Lower leg skin (tissue), 4 donors: ENCODE results near the gene MCAT. TPM values are rescaled to one million over a fixed set of nuclear protein-coding genes. Genes with fewer than 3 reads are reported as not detected.

ENCODE experiments used
- DNase-seq, 2 donors: peaks; one replicate each; pipeline ENCODE4 v3.0.0-alpha.2; 2019; ENCODE audit warnings: low spot score in 2 of 2
- H3K4me3 ChIP-seq: fragments of 200-600 bp; sonication (generic); 2 replicates; pipeline ENCODE4 v1.5.1; 2017; ENCODE audit warnings: mild to moderate bottlenecking, low read depth; ENCODE audit not compliant: poor library complexity, severe bottlenecking
- POLR2A ChIP-seq, 2 donors: fragments of 450-650 bp; IDR thresholded peaks; one replicate each; pipeline ENCODE4 v1.6.1; 2016 to 2017; ENCODE audit warnings: antibody characterized with exemption in 2 of 2, mild to moderate bottlenecking in 1 of 2, moderate library complexity in 1 of 2
- WGBS, 2 donors: methylation state at CpG; one replicate each; pipeline ENCODE4 v1.1.5; 2018; 5-methylcytosine and 5-hydroxymethylcytosine counted together
- intact Hi-C: fragments of 100-400 bp; cut with DNase I; formaldehyde crosslinking; loops from one replicate; pipeline ENCODE4 v1.15.0; 2023; ENCODE audit warnings: low total_unique reads
- total RNA-seq, 4 donors: library from RNA; depleted of rRNA; stranded (reverse); fragments of >200 nt; gene quantifications; one replicate each; pipeline ENCODE4 v1.1.0, GENCODE V29; 2016
- TF ChIP-seq, protein P1 (sequence below), 3 donors: fragments of 450-650 bp; IDR thresholded peaks; one replicate each; pipeline ENCODE4 v1.5.1; 2016; ENCODE audit warnings: antibody characterized with exemption in 3 of 3, mild to moderate bottlenecking in 3 of 3, moderate library complexity in 2 of 3

Gene MCAT
- total RNA-seq, 4 donors from 2014 or later, result 21.5 to 28.1 (median 25.5) TPM

DNA sequence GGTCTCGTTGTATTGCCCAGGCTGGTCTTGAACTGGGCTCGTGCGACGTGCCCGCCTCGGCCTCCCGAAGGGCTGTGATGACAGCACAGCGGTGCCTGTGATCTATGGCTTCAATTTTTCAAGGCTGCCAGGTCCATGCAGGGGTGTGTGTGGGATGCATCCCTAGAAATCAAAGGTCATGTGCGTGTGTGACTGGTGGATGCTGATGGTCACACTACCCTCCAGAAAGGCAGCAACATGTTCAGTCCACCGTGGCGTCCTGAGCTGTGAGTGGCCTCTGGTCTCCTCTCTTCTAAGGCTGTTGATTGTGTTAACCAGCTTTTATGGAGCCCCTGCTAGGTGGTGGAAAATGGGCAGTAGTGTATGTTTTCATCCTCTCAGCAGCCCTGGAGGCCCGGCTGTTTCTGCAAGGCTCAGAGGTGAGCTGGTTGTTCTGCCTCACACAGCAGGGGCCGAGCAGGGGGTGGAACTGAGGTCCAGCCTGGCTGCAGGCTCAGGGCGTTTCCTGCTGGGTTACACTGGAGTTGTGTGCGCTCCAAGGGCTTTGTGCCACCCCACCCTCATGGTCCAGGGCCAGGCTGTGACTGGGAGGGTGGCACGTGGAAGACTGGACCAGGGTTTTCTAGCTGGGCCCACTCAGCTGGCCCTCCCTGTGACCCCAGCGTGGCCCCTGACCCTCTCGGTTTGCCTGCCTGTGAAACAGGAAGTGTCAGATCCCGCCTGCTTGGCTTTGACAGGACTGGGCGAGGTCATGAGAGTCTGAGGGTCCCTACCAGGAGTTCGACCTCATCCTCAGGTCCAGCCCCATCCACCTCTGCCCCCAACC lies 25.0 kb downstream of the MCAT start:
- no peak for TF ChIP-seq POLR2A (IDR thresholded peaks at IDR 0.05)
- TF ChIP-seq, protein P1, sequence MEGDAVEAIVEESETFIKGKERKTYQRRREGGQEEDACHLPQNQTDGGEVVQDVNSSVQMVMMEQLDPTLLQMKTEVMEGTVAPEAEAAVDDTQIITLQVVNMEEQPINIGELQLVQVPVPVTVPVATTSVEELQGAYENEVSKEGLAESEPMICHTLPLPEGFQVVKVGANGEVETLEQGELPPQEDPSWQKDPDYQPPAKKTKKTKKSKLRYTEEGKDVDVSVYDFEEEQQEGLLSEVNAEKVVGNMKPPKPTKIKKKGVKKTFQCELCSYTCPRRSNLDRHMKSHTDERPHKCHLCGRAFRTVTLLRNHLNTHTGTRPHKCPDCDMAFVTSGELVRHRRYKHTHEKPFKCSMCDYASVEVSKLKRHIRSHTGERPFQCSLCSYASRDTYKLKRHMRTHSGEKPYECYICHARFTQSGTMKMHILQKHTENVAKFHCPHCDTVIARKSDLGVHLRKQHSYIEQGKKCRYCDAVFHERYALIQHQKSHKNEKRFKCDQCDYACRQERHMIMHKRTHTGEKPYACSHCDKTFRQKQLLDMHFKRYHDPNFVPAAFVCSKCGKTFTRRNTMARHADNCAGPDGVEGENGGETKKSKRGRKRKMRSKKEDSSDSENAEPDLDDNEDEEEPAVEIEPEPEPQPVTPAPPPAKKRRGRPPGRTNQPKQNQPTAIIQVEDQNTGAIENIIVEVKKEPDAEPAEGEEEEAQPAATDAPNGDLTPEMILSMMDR (IDR thresholded peaks at IDR 0.05), result no peak
- no peak overlapping the region for H3K4me3 ChIP-seq
- intact Hi-C loops, result no loop called here
- 74 to 76% methylated on average over 21 of the region's 21 CpGs for WGBS, 2 donors
- no peak for DNase-seq

DNA sequence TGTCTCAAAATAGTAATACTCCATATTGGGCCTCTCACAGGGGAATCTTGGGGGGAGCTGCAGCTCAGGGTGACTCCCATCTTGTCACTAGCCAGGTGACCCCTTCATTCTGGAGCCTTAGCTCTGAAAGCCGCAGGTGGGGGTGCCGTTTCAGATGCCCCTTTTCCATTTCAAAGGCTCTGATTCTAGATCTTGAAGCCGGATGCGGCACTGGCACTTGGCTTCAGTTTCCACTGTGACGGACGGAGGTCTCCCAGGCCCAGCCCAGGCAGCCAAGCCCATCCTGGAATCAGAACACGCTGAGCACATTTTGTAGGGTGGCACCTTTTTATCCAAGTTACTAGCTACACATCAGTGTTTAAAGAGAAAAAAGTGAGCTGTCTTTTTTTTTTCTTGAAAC lies 26.3 kb downstream of the MCAT start:
- no peak for TF ChIP-seq POLR2A (IDR thresholded peaks at IDR 0.05)
- TF ChIP-seq, protein P1 (IDR thresholded peaks at IDR 0.05), result no peak
- intact Hi-C loops, result no loop called here
- DNase-seq, result no peak
- WGBS, 2 donors, result 90 to 91% methylated on average over 7 of the region's 7 CpGs
- H3K4me3 ChIP-seq, result no peak overlapping the region

DNA sequence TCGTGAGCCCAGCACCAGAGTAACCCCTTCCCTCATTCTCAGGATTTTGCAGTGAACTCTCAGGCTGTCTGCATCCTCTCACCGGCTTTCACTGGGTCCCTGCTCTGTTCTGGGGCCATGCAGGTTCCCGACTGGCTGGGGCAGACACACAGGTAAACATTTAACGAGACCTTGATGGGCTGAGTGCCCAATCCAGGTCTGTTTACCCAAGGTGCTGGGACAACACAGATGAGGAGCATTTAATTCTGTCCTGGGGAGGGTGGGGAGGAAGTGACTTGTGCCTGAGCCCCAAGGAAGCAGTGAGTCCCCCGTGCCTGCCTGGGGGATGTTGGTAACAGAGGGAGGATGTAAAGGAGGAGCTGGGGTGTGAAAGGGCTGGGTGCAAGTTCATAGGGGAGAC lies 28.2 kb downstream of the MCAT start:
- 49 to 52% methylated on average over 5 of the region's 5 CpGs for WGBS, 2 donors
- DNase-seq, result no peak
- no peak overlapping the region for H3K4me3 ChIP-seq
- intact Hi-C loops, result no loop called here
- no peak for TF ChIP-seq POLR2A (IDR thresholded peaks at IDR 0.05)
- TF ChIP-seq, protein P1 (IDR thresholded peaks at IDR 0.05), result no peak

DNA sequence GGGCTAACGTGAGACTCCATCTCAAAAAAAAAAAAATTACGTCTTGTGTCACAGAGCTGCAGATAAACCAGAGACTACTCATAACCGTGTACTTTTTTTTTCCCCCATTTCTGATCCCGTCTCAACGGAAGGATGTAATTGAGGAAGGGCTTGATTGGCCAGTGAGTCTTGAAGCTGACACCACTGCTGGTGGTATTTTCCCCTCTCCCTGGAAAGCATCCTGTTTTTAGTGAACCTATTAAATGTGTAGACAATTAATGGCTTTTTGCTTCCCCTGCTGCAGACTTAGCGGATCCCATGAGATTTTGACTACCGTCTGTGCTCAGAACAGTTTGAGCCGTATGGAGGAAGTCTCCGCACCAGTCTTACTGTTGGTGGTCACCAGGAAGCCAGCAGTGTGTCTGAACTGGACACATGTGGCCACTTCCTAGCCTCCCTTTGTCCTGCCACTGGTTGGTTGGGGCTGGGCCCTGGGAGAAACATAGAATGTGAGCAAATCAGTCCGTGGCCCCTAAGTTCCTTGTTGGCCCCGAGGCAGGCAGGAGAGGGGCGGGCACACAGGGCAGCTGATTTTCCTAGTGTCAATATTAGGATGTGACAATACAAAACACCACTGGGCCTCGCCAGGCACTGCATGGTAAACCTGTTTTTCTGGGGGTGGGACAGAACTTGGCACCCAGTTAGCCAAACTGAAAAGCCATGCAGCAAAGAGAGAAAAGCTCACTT lies 29.5 kb downstream of the MCAT start:
- no peak for DNase-seq
- 59 to 60% methylated on average over 13 of the region's 13 CpGs for WGBS, 2 donors
- intact Hi-C loops, result no loop called here
- H3K4me3 ChIP-seq, result no peak overlapping the region
- no peak for TF ChIP-seq POLR2A (IDR thresholded peaks at IDR 0.05)
- TF ChIP-seq, protein P1 (IDR thresholded peaks at IDR 0.05), result no peak

DNA sequence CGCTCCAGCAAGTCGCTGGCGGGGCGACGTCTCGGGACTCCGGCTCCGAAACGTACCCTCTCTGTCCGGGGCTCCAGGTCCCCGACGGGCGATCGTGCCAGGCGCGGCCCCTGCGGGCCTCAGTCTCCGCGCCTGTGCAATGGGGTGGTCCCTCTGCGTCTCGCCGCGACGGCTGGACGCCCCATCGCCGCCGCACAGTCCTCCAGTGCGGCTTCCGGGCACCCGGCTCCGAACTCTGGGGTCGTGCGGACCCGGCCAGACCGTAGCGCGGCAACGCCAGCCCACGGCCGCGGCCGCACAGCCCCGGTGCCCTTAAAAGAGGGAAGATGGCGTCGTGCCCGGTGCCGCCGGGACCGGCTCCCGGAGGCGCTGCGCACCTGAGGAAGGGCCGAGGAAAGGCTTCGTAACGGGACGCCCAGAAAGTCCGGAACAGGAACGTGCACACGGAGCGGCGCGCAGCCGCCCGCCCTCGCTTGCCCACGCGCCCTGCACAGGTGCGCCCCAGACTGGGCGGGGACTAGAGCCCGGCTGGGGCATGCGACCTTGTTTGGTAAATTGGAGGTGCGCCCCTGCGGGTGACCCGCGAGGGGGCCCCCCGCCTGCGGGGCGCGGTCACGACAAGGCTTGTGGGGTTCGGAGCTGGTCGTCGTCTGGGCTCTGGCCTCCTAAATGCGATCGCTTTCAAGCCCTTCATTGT lies 32.1 kb downstream of the MCAT start:
- intact Hi-C loops, result no loop called here
- TF ChIP-seq, protein P1 (IDR thresholded peaks at IDR 0.05), result no peak
- TF ChIP-seq POLR2A (IDR thresholded peaks at IDR 0.05), result no peak
- WGBS, 2 donors, result 5 to 6% methylated on average over 26 to 38 of the region's 86 CpGs
- DNase-seq, result no peak
- peak overlapping the region; percentile 28 for H3K4me3 ChIP-seq
